GM11168 (cell line): ENCODE results near the gene ZNF611.
"Not testable (repeated sequence)": the region's sequence is repeated elsewhere in the genome, so short reads cannot be mapped to it uniquely, and the experiment has no call there.

ENCODE experiments used
- in situ Hi-C: fragments of 300-500 bp; cut with MboI; formaldehyde crosslinking; loops from one replicate; pipeline ENCODE4 v1.12.0; 2022; ENCODE audit warnings: low sequenced_read_pairs; ENCODE audit not compliant: unreplicated experiment

Gene ZNF611

DNA sequence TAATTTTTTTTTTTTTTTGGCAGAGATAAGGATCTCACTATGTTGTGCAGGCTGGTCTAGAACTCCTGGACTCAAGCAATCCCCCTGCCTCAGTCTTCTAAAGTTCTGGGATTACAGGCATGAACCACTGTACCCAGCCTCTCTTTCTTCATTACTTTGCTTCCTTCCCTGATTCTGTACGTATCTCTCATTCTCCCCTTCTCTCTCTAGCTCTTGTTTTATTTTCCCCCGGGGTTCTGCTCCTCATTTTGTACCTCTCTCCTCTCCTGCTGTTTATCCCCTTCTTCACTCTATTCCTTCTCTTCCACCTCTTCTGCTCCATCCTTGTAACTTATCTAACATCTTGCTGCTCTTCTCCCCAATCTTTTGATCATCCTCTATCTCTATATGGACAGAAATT, 46.5 kb downstream of the ZNF611 start:
- in situ Hi-C loops, result loop anchor here (5.0 kb wide), 1 partner anchor 679 kb away; the partner anchor contains the start of gene ZNF525

DNA sequence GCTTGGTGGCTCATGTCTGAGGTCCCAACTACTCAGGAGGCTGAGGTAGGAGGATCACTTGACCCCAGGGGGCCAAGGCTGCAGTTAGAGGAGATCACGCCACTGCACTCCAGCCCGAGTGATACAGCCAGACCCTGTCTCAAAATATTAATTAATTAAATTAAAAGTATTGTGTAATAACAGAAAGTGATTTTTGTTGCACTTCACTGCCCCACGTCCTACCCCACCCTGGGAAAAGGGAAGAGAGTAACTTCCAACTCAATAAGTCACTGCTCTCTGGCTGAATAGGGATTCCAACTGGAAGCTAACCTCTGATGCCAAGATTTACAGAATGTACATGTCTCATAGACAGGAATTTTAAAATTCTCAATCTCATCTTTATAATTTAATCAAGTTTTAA, 47.2 kb downstream of the ZNF611 start:
- in situ Hi-C loops, result loop anchor here (5.0 kb wide), 1 partner anchor 680 kb away; the partner anchor contains the start of gene ZNF525

DNA sequence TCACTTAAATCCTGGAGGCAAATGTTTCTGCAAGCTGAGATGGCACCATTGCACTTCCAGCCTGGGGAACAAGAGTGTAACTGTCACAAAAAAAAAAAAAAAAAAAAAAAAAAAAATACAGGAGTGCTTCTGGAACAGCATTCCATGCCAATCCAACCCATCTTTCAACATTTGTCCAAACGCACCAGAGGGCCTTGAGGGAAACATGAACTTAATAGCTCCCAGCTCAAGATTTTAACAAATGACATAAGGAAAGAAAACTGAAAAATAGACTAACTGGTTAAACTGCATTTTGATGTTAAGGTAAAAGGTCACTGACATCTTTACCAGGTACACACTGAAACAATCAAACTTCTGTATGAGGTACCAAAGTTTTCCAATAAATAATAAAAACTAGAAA, 49.0 kb downstream of the ZNF611 start:
- in situ Hi-C loops, result loop anchor here (5.0 kb wide), 1 partner anchor 681 kb away; the partner anchor contains the start of gene ZNF525

DNA sequence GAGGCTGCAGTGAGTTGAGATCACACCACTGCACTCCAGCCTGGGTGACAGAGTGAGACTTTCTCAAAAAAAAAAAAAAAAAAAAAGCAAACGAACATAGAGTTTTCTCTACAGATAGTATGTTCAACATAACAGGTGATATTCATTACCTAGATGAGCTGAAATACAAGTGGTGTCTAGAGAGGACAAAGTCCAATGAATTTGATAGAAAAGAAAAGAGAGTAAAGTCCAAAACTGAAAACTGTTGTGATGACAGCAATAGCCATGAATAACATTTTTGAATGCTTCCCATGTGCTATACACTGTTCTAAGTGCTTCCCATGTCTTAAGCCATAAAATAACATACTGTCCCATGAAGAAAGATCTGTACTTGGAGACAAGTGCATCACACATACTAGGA, 53.6 kb downstream of the ZNF611 start:
- in situ Hi-C loops, result loop anchor here (5.0 kb wide), 1 partner anchor 296 kb away; no protein-coding TSS in a partner anchor

DNA sequence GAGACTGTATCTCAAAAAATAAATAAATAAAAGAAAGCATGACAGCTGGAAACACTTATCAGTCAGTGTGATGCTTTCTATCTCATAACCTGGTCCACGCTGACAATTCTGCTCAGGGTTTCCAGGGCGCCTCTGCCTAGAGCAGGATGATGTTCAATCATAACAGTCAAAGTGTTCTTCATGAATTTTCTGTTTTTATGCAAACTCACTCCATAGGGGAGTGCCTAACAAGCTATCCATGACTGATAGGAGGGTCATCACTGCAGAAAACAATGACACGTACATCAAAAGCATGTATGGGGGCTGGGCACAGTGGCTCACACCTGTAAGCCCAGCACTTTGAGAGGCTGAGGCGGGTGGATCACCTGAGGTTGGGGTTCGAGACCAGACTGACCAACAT, 55.2 kb downstream of the ZNF611 start:
- in situ Hi-C loops, result no loop called here

DNA sequence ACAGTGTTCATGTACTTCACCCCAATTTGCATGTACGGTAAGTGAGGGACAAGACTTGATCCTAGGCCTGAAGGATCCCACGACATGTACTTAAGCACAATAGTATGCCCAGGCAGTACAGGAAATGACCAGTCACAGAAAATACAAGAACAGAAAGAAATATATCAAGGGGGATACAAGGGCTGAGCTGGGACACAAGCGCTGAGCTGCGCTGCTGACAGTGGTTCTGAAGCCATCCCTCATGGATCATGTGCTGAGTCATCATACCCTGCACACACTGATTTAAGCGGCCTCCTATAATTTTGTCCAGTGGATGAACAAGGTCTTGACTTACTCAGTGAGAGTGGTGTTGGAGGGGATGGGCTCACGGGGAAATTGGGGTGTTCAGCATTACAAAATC, 59.6 kb downstream of the ZNF611 start:
- in situ Hi-C loops, result not testable (repeated sequence)

DNA sequence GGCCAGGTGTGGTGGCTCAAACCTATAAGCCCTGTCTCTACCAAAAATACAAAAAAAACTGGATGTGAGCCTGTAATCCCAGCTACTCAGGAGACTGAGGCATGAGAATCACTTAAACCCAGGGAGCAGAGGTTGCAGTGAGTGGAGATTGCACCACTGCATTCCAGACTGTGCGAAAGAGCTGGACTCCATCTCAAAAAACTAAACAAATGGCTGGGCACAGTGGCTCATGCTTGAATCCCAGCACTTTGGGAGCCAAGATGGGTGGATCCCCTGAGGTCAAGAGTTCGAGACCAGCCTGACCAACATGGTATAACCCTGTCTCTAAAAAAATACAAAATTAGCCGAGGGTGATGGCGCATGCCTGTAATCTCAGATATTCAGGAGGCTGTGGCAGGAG, 61.8 kb downstream of the ZNF611 start:
- in situ Hi-C loops, result no loop called here

DNA sequence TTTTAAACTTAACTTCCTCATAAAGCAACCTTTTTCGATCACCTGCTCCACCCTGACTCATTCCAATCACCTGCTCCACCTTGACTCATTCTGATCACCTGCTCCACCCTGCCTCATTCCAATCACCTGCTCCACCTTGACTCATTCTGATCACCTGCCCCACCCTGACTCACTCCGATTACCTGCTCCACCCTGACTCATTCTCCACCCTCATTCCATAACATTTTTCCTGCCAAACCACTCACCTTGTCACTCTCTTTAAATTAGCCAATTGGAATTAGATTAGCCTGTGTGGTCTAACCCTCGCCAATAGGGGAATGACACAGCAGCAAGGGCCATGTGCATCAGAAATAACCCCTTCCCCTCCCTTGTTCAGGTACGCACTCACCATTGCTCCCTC, 64.8 kb downstream of the ZNF611 start:
- in situ Hi-C loops, result no loop called here

- in situ Hi-C loops, result no loop called here
These were observed 65.3 kb downstream of the ZNF611 start for GRCh38 chr19:52669586-52669985.

DNA sequence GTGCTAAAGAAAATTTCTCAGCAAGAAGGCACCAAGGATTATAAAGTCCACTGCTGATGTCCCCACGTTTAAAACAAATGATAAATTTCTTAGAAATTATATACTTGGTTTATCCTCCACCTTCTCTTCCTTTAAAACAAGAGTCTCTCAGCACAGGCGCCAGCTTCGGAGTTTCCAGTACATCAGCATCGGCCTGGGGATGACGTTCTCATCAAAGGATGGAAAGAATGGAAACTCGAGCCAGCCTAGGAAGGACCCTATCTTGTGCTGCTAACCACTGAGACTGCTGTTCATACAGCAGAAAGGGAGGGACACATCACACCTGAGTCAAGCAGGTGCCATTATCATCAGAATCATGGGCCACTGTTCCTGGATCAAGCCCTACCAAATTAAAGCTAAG, 66.9 kb downstream of the ZNF611 start:
- in situ Hi-C loops, result no loop called here

GRCh38 chr19:52666506-52666905, 68.3 kb downstream of the ZNF611 start:
- in situ Hi-C loops, result no loop called here

DNA sequence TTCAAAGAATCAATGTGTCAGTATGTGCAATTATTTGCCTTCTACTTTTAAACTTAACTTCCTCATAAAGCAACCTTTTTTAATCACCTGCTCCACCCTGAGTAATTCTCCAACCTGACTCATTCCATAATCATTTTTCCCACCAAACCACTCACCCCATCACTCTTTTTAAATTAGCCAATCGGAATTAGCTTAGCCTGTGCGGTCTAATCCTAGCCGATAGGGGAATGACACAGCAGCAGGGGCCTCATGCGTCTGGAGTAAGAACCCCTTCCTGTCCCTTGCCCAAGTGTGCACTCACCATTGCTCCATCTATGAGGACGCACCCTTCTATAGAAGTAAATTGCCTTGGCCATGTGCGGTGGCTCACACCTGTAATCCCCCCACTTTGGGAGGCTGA, 69.3 kb downstream of the ZNF611 start:
- in situ Hi-C loops, result no loop called here

DNA sequence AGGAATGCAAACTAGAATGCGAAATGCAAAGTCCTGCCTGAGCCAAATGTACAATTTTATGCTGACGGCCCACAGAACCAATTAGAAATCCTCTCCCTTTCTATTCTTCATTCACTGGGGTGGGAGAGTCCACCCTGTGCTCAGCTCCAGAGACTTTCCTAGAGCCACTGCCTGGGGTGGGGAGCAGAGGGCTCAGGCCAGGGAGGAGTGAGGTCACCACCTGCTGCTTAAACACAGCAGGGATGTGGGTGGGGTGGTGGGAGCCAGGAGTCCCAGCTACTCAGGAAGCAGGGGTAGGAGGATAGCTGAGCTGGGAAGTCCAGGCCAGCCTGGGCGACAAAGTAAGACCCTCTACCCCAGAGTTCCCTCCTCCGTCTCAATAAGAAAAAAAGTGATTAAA, 69.8 kb downstream of the ZNF611 start:
- in situ Hi-C loops, result no loop called here

- in situ Hi-C loops, result no loop called here
These were observed 70.4 kb downstream of the ZNF611 start for GRCh38 chr19:52664461-52664860.

DNA sequence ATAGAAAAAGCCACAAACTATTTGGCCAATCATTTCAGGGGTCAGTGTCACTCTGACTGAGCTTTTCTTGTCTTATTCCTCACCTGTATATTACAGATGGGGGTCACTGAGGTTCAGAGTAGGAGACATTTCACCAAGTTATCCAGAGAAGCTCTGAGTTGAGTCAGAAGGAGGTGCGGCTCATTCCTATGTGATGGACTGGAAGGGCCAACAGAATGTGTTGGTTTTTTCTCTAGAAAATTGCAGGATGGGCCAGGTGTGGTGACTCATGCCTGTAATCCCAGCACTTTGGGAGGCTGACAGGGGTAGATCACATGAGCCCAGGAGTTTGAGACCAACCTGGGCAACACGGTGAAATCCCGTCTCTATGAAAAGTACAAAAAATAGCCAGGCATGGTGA, 72.2 kb downstream of the ZNF611 start:
- in situ Hi-C loops, result no loop called here

DNA sequence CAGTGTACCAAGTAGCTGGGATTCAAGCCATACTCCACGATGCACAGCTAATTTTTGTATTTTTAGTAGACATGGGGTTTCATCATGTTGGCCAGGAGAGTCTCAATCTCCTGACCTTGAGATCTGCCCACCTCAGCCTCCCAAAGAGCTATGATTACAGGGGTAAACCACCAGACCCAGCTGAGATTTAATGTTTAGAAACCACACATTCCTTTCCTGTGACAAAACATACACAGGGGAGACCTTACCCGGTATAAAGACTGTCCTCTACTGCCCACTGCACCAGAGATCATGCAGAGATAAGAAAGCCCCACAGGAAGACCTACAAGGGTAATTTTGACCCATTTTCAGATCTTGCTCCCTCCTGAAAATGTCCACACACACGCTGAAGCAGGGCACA, 73.9 kb downstream of the ZNF611 start:
- in situ Hi-C loops, result no loop called here

DNA sequence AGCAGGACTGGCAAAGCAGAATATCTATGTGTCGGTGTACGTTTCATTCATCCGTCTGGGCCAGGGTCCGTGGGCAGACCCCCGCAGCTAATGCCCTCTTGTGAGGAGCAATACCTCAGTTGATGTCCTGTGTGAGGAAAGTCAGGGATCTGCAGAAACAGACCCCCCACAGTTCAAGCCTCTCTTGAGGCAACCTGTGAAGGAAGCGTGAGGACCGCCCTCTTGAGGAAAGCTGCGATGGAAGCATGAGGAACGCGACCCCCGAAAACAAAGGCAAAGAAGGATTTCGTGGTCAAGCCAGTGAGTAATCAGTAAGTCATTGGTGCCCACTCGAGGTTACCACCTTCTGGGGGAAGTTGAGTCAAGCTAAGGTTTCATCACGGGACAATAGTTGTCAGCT, 75.8 kb downstream of the ZNF611 start:
- in situ Hi-C loops, result no loop called here

- in situ Hi-C loops, result no loop called here
These were observed 76.2 kb downstream of the ZNF611 start for GRCh38 chr19:52658595-52658994.

DNA sequence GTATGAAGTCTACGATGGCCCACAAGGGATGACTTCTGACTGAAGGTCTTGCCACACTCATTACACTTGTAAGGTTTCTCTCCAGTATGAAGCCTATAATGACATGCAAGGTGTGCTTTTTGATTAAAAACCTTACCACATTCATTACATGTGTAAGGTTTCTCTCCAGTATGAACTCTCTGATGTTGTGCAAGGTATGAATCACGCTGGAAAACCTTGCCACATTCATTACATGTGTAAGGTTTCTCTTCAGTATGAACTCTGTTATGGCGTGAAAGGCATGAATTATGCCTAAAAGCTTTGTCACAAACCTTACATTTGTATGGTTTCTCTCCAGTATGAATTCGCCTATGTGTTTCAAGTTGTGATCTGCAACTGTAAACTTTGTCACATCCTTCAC, 81.7 kb downstream of the ZNF611 start:
- in situ Hi-C loops, result no loop called here
